GM18499 (cell line): Measurements from ENCODE around the gene ATP5PO.

Source experiments
- ATAC-seq: cut with Tn5 transposase; IDR thresholded peaks from one replicate; pipeline ENCODE4 v1.9.1; 2021; ENCODE audit warnings: moderate number of reproducible peaks; ENCODE audit not compliant: insufficient read depth, unreplicated experiment

The ATP5PO gene

GRCh38 chr21:33901412-33902288 is 14.0 kb downstream of the ATP5PO start:
- ATAC-seq: no peak

- ATAC-seq: no peak
Measured at GRCh38 chr21:33899199-33899598, 16.4 kb downstream of the ATP5PO start.

GRCh38 chr21:33898586-33898985 is 17.0 kb downstream of the ATP5PO start:
- ATAC-seq: no peak

GRCh38 chr21:33897739-33898138 is 17.9 kb downstream of the ATP5PO start:
- ATAC-seq: no peak

- ATAC-seq: no peak
Measured at GRCh38 chr21:33897098-33897497, 18.5 kb downstream of the ATP5PO start.

GRCh38 chr21:33896691-33897090 is 18.9 kb downstream of the ATP5PO start:
- ATAC-seq: no peak

- ATAC-seq: no peak
Measured at GRCh38 chr21:33895356-33895755, 20.2 kb downstream of the ATP5PO start.

- no peak for ATAC-seq
Measured at GRCh38 chr21:33894736-33895288, 20.8 kb downstream of the ATP5PO start.

- ATAC-seq: no peak
Measured at GRCh38 chr21:33893917-33894316, 21.7 kb downstream of the ATP5PO start.

- no peak for ATAC-seq
Measured at GRCh38 chr21:33892853-33893252, 22.8 kb downstream of the ATP5PO start.

GRCh38 chr21:33890187-33890586 is 25.4 kb downstream of the ATP5PO start:
- no peak for ATAC-seq

GRCh38 chr21:33886321-33886720 is 29.3 kb downstream of the ATP5PO start:
- no peak for ATAC-seq

- no peak for ATAC-seq
Measured at GRCh38 chr21:33885172-33885514, 30.5 kb downstream of the ATP5PO start.

- ATAC-seq: no peak
Measured at GRCh38 chr21:33884376-33885171, 31.0 kb downstream of the ATP5PO start.

GRCh38 chr21:33883118-33883517 is 32.5 kb downstream of the ATP5PO start:
- no peak for ATAC-seq

GRCh38 chr21:33881689-33882440 is 33.7 kb downstream of the ATP5PO start:
- no peak for ATAC-seq

- no peak for ATAC-seq
Measured at GRCh38 chr21:33880626-33881025, 35.0 kb downstream of the ATP5PO start.

- ATAC-seq: no peak
Measured at GRCh38 chr21:33878824-33879223, 36.8 kb downstream of the ATP5PO start.

- ATAC-seq: no peak
Measured at GRCh38 chr21:33875026-33875695, 40.4 kb downstream of the ATP5PO start.

- ATAC-seq: no peak
Measured at GRCh38 chr21:33874161-33874560, 41.4 kb downstream of the ATP5PO start.
